Measurements from ENCODE around the gene KCNQ1OT1.
A peak's percentile ranks its signal among the peaks of the same experiment; 100 is the strongest.

Gene KCNQ1OT1

DNA sequence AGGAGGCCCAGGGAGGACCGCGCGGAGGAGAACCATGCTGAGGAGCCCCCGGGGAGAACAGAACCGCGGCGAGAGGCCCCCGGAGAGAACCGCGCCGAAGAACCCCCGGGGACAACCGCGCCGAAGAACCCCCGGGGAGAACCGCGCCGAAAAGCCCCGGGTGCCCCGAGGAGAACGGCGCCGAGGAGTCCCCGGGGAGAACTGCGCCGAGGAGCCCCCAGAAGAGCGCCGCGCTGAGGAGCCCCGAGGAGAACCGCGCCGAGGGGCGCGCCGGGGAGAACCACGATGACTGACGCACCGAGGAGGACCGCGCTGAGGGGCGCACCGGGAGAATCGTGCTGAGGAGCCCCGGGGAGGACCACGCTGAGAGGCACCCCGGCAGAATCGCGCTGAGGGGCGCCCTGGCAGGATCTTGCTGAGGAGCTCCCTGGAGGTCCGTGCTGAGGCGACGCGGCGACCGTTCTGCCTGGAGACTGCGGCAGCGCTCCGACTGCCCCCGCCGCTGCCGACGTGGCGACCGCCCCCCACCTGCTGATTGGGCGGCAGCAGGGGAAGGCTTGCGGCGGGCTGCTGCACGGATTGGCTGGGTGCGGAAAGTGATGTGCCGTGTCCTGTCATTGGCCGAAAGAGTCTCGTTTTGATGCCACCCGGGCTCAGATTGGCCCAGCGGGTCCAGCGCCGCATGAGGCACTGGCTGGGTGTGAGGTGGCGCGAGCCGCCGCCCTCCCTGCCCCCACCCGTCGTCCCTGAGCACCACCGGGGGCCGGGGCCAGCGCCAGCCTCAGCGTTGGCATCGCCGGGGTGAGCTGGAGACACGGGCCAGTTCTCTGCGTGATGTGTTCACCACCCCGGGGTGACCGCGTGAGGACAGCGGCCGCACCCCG, at the start of gene KCNQ1OT1:
Gene KCNQ1OT1 (minus strand): TSS at position 464 of the 884 bp plus-strand sequence.
- DNase-seq (ENCODE audit: low spot score): peak; percentile 92

DNA sequence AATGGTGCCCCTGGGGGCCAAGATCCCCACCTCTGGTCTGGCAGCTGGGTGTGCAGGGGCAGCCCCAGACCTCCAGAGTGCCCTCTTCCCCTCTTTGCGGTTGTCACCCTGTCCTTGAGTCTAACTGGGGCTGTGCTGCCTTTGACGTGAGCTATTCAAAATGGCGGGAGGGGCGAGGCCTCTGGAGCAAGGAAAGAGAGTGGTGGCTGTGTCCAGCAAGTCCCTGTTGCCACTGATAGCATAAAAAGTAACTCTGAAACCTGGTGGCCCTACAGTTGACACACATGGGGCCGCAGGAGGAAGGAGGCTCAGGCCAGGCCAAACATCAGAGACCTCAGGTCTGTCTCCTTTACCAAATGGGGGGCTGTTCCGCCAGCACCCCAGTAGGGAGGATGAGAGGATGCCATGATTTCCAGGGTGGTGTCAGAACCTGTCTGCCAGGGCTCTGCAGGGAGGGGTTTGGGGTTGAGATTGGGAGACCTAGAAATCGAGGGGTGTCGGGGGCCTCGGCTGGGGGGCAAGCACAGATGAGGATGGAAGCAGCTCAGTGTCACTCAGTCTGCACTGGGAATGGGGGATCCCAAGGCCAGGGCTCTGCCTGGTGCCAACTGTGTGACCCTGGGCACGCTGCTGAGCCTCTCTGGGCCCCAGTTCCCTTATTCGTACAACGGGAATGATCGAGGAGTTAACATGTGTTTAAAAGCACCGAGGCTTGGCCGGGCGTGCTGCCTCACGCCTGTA, 49.2 kb upstream of the KCNQ1OT1 start:
- DNase-seq (ENCODE audit: low spot score): no peak

DNA sequence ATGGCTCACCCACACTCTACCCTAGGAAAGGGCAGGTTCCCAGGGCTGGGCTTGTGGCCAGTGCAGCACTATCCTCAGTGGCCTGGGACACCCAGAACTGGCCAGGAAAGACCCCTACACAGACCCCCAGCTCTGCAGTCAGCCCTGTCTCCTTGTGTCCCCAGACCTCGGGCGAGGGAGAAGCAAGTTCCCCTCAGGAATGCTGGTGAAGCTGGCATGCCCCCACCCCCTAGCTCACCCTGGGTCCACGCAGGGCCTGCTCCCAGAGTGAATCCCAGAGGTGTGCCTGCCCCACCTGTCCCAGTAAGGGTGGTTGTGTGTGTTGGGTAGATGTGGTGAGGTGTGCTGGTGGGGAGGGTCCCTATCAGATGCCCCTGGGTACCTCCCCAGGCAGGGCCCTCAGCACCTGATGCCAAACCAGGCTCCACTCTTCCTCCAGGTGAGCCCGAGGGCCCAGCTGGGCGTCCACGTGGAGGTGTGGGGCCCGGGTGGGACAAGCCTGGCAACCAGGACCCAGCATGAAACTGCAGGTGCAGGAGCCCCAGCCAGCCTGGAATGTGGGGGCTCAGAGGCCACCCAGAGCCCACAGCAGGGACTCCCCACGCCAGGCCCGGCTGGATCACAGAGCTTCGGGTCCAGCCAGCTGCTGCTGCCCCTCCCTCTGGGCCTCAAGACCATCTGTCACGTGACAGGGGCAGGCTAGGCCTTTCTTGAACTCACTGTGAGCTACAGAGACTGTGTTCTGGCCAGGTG, 48.4 kb upstream of the KCNQ1OT1 start:
- DNase-seq (ENCODE audit: low spot score): no peak

DNA sequence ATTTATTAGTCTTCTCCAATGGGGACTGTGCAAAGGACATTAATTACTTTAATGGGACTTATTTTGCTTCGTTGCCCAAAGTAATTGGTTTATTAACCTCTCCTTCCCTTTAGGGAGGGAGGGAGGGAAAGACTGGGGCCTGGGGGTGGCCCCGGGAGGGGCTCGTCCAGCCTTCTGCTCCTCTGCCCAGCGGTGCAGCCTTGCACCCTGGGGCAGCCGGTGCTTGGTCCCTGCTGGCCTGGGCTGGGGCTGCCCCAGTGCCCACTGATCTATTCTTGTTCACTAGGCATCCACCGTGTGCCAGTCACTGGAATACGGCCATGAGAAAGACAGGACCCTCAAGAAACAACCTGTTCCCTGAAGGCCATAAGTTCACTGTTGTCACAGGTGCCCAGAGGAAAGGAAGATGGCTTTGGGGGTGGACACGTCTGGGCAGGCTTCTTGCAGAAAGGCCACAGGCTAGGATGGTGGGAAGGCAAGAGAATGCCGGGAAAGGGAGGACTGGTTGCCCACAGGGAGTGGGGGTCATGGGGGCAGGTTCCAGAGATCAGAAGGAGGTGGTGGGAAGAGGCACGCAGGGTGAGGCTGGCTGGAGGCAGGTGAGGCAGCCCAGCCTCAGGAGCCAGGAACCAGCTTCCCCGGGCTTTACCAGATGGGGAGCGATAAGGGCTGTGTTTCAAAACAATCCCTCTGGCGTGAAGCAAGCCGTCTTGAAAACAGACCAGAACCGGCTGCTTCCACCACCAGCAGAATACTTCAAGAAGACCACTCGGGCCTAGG, 47.6 kb upstream of the KCNQ1OT1 start:
- DNase-seq (ENCODE audit: low spot score): no peak

DNA sequence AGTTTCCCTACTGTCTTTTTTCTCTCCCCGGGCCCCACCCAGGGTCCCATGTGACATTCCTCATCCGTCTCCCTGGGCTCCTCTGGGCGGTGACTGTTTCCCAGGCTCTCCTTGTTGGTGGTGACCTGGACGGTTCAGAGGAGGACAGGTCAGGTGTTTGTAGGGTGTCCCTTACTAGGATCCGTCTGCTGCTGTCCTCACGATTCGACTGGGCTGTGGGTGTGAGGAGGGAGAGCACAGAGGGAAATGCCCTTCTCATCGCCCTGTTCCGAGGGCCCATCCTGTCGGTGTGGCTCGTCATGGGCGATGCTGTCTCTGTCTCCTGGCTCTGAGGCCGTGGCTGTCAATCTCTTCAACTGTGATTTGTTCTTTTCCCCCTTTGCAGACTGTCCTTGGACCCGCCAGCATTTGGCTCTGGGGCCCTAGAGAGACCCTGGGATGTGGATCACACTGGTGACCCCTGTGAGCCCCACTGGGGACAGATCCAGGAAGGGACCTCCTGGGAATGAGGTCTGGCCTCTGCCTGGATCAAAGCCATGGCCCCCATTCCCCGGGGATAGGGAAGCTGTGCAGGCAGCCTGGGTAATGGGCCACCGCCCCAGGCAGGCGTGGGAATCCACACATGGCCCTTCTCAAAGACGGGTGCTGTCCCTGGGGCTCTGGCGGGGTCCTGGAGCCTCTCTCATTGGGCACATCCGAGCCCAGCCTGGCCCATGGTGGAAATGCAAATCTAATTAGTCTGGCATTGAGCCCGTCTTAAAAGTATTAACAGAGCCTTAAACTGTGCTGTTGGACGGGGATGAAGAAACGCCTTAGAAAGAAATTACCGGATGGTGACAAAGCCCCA, 46.8 kb upstream of the KCNQ1OT1 start:
- no peak for DNase-seq (ENCODE audit: low spot score)

DNA sequence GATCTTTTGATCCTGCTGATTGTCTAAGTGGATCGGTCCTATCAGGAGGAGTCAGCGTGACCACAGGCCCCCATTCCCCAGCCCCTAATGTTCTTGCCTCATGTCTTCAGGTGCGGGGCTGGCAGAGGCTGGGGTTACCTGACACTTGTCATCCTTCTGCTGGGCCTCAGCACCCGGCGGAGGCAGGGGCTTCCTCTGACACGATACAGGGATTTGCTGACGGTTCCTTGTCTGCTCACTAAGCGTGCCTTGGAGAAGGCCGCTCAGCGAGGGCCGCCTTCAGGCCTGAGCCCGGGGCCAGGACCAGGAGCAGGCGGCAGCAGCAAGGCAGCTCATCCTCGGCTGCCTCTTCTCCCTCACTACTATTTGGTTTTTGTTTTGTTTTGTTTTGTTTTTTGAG, 45.7 kb upstream of the KCNQ1OT1 start:
- DNase-seq (ENCODE audit: low spot score): no peak

DNA sequence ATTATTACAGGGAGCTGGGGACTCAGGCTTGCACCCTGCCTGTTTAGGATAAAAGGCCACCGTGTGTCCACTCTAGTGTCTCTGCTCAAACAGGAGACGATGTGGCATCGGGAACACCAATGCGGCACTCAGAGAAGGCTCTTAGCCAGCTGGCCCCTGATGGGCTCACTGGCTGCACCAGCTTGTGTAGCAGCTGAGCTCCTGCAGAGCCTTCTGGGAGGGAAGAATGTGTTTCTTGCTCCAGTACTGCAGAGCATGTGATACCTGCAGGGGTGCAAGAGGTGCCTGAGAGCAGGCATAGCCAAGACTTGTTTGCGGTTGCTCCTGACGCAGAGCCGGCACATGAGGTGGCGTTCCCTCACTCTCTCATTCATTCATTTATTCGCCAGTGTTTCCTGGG, 44.4 kb upstream of the KCNQ1OT1 start:
- DNase-seq (ENCODE audit: low spot score): no peak

DNA sequence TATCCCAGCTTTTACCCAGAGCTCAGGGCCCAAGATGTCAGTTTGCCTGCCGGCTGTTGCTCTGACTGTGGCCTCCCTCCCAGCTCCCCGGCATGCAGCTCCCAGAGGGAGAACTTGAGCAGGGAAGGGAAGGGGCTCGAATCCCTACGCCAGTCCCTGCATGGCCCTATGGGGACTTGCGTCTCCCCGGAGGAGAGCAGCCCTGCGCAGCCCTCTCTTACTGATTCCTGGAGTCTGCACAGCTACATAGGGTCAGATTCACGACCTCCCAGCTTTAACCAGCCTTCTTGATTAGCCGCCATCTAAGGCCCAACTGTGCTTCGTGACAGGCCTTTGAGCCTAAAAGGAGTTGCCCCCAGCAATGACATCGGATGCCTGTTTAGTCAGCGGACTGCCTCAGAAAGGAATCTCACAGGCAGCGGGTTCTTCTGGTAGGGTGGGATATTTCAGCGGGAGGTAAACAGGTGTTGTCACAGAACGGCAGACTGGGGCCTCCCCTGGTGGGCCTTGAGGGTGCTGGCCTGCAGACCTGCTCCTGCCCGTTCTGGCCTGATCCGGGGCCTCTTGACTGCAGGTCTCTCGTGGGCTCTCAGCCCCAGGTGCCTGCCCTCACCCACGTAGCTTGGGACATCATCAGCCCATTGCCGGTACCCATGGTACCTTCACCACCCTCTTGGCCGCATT, 43.8 kb upstream of the KCNQ1OT1 start:
- DNase-seq (ENCODE audit: low spot score): no peak

DNA sequence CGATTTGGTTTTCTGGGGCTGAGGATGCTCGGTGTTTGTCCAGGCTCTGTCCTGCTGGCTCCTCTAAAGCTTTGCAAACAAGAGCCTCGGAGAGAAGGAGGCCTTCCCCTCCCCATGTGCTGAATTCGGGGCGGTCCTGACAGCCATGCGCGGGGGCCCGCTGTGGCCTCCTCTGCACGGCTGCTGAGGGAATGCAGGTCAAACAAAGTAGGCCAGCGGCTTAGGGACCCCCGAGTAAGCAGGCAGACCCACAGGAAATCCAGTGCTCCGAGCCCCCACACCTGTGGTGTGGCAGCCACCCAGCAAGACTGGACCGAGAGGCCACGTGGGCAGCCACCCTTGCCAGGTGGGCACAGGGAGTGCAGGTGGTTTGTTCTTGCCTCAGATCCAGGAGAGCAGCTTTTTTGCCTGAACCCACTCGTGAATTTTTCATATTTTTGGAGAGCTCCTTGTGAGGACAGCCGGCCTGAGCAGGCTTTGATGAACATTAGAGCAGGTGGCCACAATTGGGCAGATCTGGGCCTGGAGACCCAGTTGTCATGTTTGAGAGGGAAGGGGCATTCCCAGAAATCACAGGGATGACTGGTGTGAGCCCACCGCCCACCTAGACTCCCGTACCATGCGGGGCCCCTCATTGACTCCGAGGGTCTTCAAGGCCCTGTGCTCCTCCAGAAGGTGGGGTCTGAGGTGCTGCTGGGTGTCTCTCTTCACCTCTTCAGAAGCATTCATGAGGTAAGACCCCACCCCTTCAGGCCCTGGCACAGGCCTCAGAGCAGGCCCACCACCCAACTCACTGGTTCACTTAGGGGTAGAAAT, 43.0 kb upstream of the KCNQ1OT1 start:
- DNase-seq (ENCODE audit: low spot score): no peak

DNA sequence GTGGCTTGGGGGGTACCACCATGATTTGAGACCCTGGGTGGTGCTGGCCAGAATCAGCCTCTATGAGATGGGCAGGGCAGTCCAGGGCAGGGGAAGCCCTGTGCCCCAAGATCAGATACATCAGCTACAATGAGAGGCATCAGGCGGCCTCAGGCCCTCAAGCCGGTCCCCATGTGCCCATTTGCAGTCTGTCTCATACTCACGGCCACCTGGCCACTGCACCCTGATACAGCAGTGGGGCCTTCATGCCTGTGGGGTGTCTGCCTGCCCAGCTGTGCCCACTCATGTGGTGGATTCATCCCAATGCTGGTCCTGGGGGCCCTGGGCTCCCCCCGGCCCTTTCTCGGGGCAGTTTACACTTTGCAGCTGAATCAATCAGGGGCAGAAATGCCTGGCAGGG, 42.4 kb upstream of the KCNQ1OT1 start:
- DNase-seq (ENCODE audit: low spot score): no peak

DNA sequence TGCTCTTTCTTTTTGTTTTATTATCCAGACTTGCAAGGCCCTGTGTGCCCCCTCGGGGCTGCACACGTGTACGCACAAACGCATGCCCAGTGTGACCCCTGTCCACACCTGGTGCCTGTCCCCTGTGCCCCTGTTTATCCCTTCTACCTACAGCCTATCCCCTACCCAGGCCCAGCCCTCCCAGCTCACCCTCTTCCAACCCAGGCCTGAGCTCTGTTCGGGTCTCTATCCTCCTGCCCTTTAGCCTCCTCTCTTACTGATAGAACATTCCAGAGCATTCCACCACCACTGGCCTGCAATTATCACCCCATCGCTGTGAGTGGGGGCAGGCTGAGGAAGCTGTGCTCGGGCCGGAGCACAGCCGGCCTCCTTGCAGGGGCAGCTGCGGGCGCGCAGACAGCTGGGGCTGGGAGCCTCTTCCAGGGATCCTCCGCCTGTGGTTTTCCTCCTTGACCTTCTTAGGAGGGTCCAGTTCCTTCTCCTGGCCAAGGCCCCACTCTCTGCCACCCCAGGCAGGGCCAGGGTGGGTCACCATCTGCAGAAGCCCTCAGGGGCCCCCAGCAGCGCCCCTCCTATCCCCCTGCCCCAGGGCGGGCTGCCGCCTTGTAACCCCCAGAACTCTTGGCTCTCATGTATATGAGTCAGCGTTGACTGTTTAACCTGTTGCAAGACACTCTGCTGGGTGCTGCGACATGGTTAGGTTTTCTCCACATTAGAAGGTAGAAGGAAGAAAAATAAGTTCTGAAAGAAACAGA, 41.8 kb upstream of the KCNQ1OT1 start:
- DNase-seq (ENCODE audit: low spot score): peak; percentile 5

DNA sequence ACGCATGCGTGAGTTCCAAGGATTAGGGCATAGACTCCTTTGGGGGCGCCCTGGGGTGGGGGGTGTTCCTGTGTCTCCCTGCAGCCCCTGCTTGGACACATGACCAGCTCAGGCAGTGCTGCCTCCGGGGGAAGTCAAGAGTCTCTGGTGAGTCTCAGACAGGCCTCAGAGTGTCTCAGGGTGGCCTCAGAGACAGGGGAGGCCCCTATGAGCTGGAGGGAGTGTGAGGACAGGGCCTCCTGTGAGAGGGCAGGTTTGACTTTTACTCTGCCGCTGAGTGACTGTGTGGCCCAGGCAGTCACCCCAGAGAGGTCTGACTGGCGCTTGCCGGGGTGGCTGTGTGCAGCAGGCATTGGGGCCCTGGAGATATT, 41.2 kb upstream of the KCNQ1OT1 start:
- DNase-seq (ENCODE audit: low spot score): no peak

DNA sequence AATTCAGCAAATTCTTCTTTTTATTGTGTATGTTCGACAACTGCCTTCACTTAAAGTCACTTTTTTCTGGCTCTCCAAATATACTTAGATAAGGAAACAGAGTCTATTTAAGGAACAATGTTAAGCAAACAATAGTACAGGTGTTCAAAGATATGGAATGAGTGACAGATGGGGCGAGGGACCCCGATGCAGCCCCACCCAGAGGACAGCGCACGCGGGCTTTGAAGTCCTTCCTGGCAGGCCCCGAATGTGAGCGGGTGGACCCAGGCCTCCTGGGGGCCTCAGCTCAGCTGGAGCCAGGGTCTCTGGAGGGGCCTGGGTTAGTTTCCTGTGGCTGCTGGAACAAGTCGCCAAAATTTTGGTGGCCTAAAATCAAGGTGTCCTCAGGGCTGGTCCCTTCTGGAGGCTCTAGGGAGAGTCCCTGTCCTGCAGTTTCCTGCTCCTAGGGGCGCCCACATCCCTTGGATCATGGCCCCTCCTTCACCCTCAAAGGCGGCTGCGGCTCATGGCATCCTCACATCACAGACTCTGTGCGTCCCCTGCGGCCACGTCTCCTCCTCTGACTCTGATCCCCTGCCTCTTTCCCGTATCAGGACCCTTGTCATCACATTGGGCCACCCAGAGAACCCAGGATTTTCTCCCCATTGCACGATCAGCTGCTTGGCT, 40.6 kb upstream of the KCNQ1OT1 start:
- no peak for DNase-seq (ENCODE audit: low spot score)

DNA sequence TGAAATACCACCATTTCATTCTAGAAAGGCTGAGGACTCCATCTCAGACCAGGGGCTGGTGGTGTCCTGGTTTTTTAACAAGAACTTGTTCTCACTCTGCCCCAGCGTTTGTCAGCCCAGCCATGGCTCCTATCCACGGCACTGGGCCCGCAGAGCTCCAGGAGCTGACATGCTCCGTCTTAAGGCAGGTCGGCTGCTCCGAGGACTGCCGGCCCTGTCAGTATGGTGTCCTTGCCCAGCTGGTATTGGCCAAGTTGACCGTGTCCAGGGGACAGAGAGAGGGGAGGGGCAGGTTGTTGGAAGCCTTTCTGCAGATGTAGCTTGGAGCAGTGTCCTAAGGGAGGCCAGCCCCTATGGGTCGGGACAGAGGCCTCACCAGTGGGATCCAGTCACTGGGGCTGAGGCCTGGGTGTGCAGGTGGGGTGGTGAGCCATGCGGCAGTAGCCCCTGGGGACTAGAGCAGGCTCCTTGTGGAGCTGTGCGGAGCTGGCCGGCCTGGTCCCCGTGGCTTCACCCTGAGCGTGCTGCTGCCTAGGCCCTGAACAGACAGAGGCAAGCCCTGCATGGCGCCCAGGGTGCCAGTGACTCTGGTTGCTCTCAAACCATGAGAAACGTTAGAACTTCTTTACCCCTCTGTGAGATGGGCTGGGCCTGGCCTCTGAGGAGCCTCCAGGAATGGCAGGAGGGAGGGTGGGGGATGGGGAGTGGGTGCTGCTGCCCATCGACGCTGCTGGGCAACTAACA, 39.9 kb upstream of the KCNQ1OT1 start:
- no peak for DNase-seq (ENCODE audit: low spot score)

DNA sequence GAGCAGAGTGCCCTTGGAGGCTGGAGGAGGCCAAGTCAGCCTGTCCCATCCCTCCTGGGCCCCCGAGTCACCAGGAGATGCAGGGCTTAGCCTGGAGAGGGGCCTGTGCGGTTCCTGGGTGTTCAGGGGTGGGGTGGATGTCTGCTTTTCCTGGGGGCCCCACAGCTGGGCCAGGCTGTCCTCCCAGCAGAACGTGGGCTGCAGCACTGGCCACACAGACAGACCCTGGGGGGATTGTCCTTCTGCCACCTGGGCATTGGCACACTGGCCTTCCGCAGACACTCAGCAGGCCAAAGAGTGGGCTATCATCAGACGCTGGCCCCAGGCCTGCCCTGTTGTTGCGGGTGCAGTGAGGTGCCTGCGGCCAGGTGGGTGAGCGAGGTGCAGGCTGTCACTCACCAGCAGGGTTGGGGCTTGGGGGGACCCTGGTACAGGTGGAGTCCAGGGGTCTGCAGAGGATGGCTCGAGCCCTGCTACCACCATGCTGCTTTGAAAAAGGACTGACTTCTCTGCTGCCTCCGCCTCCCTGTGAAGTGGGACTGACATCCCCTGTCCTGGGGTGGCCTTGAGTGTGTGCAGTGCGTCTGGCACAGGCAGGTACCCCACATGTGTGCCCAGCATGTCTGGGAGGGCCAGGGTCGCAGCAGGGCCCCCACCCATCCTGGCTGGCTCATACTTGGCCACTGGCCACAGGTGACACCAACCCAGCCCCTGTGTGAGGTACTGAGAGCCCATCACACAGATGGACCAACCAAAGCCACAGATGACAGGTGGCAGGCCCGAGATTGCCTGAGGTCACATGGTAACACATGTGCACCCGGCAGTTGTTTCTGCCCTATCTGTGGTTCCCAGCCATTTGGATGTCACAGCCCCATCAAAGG, 39.0 kb upstream of the KCNQ1OT1 start:
- no peak for DNase-seq (ENCODE audit: low spot score)

DNA sequence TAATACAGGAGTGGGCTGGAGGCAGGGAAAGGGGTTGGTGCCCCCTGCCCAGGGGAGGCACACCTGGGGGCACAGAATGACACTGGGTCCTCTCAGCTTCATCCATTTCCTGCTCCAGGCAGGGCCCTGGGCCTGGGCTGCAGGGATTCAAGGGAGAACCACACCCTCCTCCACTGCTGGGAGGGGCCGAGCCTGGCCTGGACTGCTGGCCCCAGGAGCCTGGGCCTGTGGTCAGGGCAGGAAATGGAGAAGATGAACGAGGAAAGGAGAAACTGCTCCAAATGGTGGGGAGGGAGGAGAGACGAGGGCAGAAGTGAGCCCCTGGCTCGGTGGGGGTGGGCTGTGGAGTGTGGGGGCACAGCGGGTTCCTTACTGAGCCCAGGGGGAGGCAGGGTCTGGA, 38.1 kb upstream of the KCNQ1OT1 start:
- no peak for DNase-seq (ENCODE audit: low spot score)

DNA sequence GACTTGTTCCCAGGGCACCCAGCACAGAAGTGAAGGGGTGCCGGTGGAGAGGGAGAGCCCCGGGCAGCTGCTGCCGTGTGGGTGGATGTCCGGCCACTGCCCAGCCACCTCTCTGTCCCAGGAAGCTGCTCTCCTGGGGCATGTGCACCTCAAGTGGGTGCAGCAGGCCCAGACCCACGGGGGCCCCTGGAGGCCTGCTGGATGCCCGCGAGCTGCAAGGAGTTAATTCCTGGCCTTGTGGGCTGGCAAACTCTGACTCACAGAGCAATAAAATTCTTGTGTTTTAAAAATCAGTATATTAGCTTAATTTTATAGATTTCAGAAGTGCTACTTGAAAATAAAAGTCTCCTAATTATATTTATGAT, 37.4 kb upstream of the KCNQ1OT1 start:
- no peak for DNase-seq (ENCODE audit: low spot score)
